HEK293 (cell line): Measurements from ENCODE around the gene GLTP.

Source experiments
- CTCF ChIA-PET: fragments of 350-600 bp; formaldehyde crosslinking; extraction: SDS; loops from one replicate; lab custom pipeline; 2021; ENCODE audit warnings: antibody characterized with exemption; lab: Yijun Ruan, JAX
- POLR2A ChIA-PET: fragments of 300-600 bp; formaldehyde crosslinking; extraction: SDS; loops from one replicate; lab custom pipeline; 2020; ENCODE audit warnings: antibody characterized with exemption, inconsistent platforms; lab: Yijun Ruan, JAX
- H3K27ac ChIP-seq: fragments of 200-500 bp; sonication (Bioruptor generic); 2 replicates; pipeline ENCODE4 v1.5.1; 2014; ENCODE audit warnings: low read depth, low read length, control low read depth, inconsistent platforms; ENCODE audit errors: extremely low read depth
- H3K36me3 ChIP-seq, 2 experiments: fragments of 200-500 bp in 1 of 2; sonication (Bioruptor generic) in 1 of 2; 1 replicate in 1 of 2; 2 replicates in 1 of 2; pipeline ENCODE4 v1.5.1; 2014 to 2017; ENCODE audit warnings: inconsistent platforms in 2 of 2, low read length in 2 of 2; ENCODE audit not compliant: control insufficient read depth in 2 of 2, insufficient read depth in 1 of 2
- H3K4me1 ChIP-seq: fragments of 200-500 bp; sonication (Bioruptor generic); 2 replicates; pipeline ENCODE4 v1.5.1; 2014; ENCODE audit warnings: mild to moderate bottlenecking, low read length, inconsistent platforms; ENCODE audit not compliant: control insufficient read depth, insufficient read depth
- H3K4me3 ChIP-seq: 2 replicates; pipeline ENCODE4 v1.5.1; 2011; ENCODE audit warnings: low read depth, mild to moderate bottlenecking, control low read depth, low read length, moderate library complexity
- H3K9me3 ChIP-seq: fragments of 200-500 bp; sonication (Bioruptor generic); 2 replicates; pipeline ENCODE4 v1.5.1; 2014; ENCODE audit warnings: low read depth, low read length, inconsistent platforms; ENCODE audit not compliant: control insufficient read depth, insufficient read depth
- GLIS2 ChIP-seq: fragments of 450-650 bp; formaldehyde crosslinking; IDR thresholded peaks from 2 replicates; pipeline ENCODE4 v1.5.1; 2016; ENCODE audit warnings: missing biosample characterization, missing genetic modification characterization
- MZF1 ChIP-seq: fragments of 450-650 bp; formaldehyde crosslinking; IDR thresholded peaks from 2 replicates; pipeline ENCODE4 v1.5.1; 2017; ENCODE audit warnings: missing biosample characterization, missing genetic modification characterization, borderline replicate concordance
- OSR2 ChIP-seq: fragments of 450-650 bp; formaldehyde crosslinking; IDR thresholded peaks from 2 replicates; pipeline ENCODE4 v1.5.1; 2016; ENCODE audit warnings: missing biosample characterization, missing genetic modification characterization
- PBX3 ChIP-seq: sonication (generic); formaldehyde crosslinking; IDR thresholded peaks from 2 replicates; pipeline ENCODE4 v1.8.1; 2022; ENCODE audit warnings: mild to moderate bottlenecking, moderate library complexity, missing genetic modification reagents
- RBAK ChIP-seq: fragments of 450-650 bp; formaldehyde crosslinking; IDR thresholded peaks from 2 replicates; pipeline ENCODE4 v1.5.1; 2016; ENCODE audit warnings: missing biosample characterization, missing genetic modification characterization
- SCRT1 ChIP-seq: fragments of 450-650 bp; formaldehyde crosslinking; IDR thresholded peaks from 2 replicates; pipeline ENCODE4 v1.5.1; 2016; ENCODE audit warnings: missing biosample characterization, missing genetic modification characterization, borderline replicate concordance
- SCRT2 ChIP-seq: fragments of 450-650 bp; formaldehyde crosslinking; IDR thresholded peaks from 2 replicates; pipeline ENCODE4 v1.5.1; 2016; ENCODE audit warnings: missing biosample characterization, missing genetic modification characterization
- SP2 ChIP-seq: fragments of 450-650 bp; formaldehyde crosslinking; IDR thresholded peaks from 2 replicates; pipeline ENCODE4 v1.5.1; 2016; ENCODE audit warnings: missing biosample characterization, missing genetic modification characterization
- ZBTB17 ChIP-seq: fragments of 450-650 bp; formaldehyde crosslinking; IDR thresholded peaks from 2 replicates; pipeline ENCODE4 v1.5.1; 2016; ENCODE audit warnings: missing biosample characterization, missing genetic modification characterization
- ZNF112 ChIP-seq: fragments of 450-650 bp; formaldehyde crosslinking; IDR thresholded peaks from 2 replicates; pipeline ENCODE4 v1.5.0; 2017; ENCODE audit warnings: missing biosample characterization, missing genetic modification characterization
- ZNF132 ChIP-seq: fragments of 450-650 bp; formaldehyde crosslinking; IDR thresholded peaks from 2 replicates; pipeline ENCODE4 v1.5.1; 2017; ENCODE audit warnings: missing biosample characterization, missing genetic modification characterization, borderline replicate concordance
- ZNF16 ChIP-seq: fragments of 450-650 bp; formaldehyde crosslinking; IDR thresholded peaks from 2 replicates; pipeline ENCODE4 v1.5.1; 2016; ENCODE audit warnings: low read depth, missing biosample characterization, missing genetic modification characterization
- ZNF26 ChIP-seq: fragments of 450-650 bp; formaldehyde crosslinking; IDR thresholded peaks from 2 replicates; pipeline ENCODE4 v1.5.1; 2016; ENCODE audit warnings: missing biosample characterization, missing genetic modification characterization
- ZNF274 ChIP-seq, 2 experiments: fragments of 200-500 bp in 1 of 2; fragments of 450-650 bp in 1 of 2; sonication (Bioruptor generic) in 1 of 2; formaldehyde crosslinking in 1 of 2; IDR thresholded peaks; 2 replicates each; pipeline versions ENCODE4 v1.5.1 to v1.6.1; 2014 to 2016; ENCODE audit warnings: borderline replicate concordance in 1 of 2, inconsistent platforms in 1 of 2, low read length in 1 of 2, missing biosample characterization in 1 of 2, missing genetic modification characterization in 1 of 2
- ZNF366 ChIP-seq: fragments of 450-650 bp; formaldehyde crosslinking; conservative IDR thresholded peaks from 2 replicates; pipeline ENCODE4 v1.5.1; 2016; ENCODE audit warnings: missing biosample characterization, missing genetic modification characterization
- ZNF473 ChIP-seq: fragments of 450-650 bp; formaldehyde crosslinking; IDR thresholded peaks from 2 replicates; pipeline ENCODE4 v1.5.1; 2017; ENCODE audit warnings: missing biosample characterization, missing genetic modification characterization
- ZNF645 ChIP-seq: fragments of 450-650 bp; formaldehyde crosslinking; IDR thresholded peaks from 2 replicates; pipeline ENCODE4; 2016; ENCODE audit warnings: missing biosample characterization, missing genetic modification characterization
- ZNF658 ChIP-seq: fragments of 450-650 bp; formaldehyde crosslinking; IDR thresholded peaks from 2 replicates; pipeline ENCODE4; 2016; ENCODE audit warnings: missing biosample characterization, missing genetic modification characterization
- ZNF660 ChIP-seq: fragments of 450-650 bp; IDR thresholded peaks from 2 replicates; pipeline ENCODE4 v1.5.1; 2018; ENCODE audit warnings: missing biosample characterization, mild to moderate bottlenecking, missing genetic modification characterization
- ZNF670 ChIP-seq: fragments of 450-650 bp; formaldehyde crosslinking; IDR thresholded peaks from 2 replicates; pipeline ENCODE4 v1.5.1; 2016; ENCODE audit warnings: missing biosample characterization, missing genetic modification characterization, low read depth
- ZNF701 ChIP-seq: fragments of 450-650 bp; formaldehyde crosslinking; IDR thresholded peaks from 2 replicates; pipeline ENCODE4 v1.5.1; 2016; ENCODE audit warnings: missing biosample characterization, missing genetic modification characterization
- ZNF776 ChIP-seq: fragments of 450-650 bp; formaldehyde crosslinking; IDR thresholded peaks from 2 replicates; pipeline ENCODE4 v1.5.0; 2017; ENCODE audit warnings: missing biosample characterization, missing genetic modification characterization, borderline replicate concordance
- ZSCAN16 ChIP-seq: fragments of 450-650 bp; formaldehyde crosslinking; IDR thresholded peaks from 2 replicates; pipeline ENCODE4 v1.5.1; 2016; ENCODE audit warnings: missing biosample characterization, missing genetic modification characterization
- TF ChIP-seq, protein P1 (sequence below): fragments of 450-650 bp; formaldehyde crosslinking; IDR thresholded peaks from 2 replicates; pipeline ENCODE4 v1.5.1; 2016; ENCODE audit warnings: missing biosample characterization, missing genetic modification characterization
- TF ChIP-seq, protein P2 (sequence below): fragments of 450-650 bp; formaldehyde crosslinking; IDR thresholded peaks from 2 replicates; pipeline ENCODE4 v1.5.1; 2016; ENCODE audit warnings: missing biosample characterization, missing genetic modification characterization

GLTP gene

GRCh38 chr12:109880938-109881337, 597 bp upstream of the GLTP start:
- H3K36me3 ChIP-seq = no peaks in the 10 kb centered on the region
- POLR2A ChIA-PET = no interaction called here

DNA sequence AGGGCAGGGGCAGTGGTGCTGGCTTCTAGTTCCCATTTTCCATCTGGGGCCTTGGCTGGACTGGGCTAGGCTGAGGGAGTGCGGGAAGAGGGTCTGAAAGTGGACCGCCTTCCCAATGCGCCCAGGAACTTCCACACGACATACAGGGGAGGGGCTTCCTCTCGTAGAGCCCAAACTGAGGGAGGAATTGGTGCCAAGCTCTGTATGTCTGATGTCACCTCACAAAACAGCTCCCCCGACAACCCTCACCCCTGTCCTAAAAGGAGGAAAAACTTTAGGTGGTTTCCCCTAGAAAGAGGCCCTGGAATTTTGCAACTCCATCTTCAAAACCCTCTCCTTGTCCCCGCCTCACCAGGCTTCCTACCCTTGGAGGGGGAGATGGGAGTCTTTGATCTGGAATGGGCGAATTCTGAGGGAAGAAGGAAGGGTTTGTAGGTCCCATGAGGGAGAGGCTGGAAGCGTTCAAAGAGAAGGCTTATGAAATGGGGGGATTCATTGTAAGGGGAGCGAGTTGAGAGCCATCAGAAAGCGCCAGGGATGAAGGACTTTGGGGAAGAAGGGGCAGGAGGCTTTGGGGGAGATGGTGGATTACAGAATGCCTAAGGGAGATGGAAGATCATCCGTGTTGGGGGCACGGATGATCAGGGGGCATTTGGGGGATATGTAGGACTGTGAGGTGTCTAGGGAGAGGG, 844 bp downstream of the GLTP start:
- no peaks in the 10 kb centered on the region for H3K9me3 ChIP-seq
- CTCF ChIA-PET = interaction anchor here (0.6 to 1.6 kb wide), 7 partner anchors 26 to 1320 kb away, joined by 3 to 14 read pairs (median 5); no protein-coding TSS in a partner anchor
- peak overlapping the region; percentile 51; the same call in 1 of the 2 replicates for H3K27ac ChIP-seq
- peaks cover 12% of the 10 kb centered on the region for H3K4me1 ChIP-seq
- POLR2A ChIA-PET = no interaction called here
- no peaks in the 10 kb centered on the region for H3K36me3 ChIP-seq
- H3K4me3 ChIP-seq = peak overlapping the region; percentile 71
- TF ChIP-seq MZF1 (tag by site-specific recombination) (0 out of 2 replicates have a peak, but pooled peaks have one; percentile 67), ZBTB17 (tag by site-specific recombination) (peak; percentile 97), ZNF645 (tag by site-specific recombination) (no peak), ZNF660 (tag by site-specific recombination) (0 out of 2 replicates have a peak, but pooled peaks have one; percentile 13), ZNF274 (IDR thresholded peaks at IDR 0.05; ENCODE audit: low read length) (no peak), ZNF274 (tag by site-specific recombination; IDR thresholded peaks at IDR 0.05; ENCODE audit: borderline replicate concordance) (no peak), ZNF701 (tag by site-specific recombination) (no peak), SP2 (tag by site-specific recombination) (peak; percentile 38), GLIS2 (tag by site-specific recombination) (no peak)
- TF ChIP-seq, protein P1, sequence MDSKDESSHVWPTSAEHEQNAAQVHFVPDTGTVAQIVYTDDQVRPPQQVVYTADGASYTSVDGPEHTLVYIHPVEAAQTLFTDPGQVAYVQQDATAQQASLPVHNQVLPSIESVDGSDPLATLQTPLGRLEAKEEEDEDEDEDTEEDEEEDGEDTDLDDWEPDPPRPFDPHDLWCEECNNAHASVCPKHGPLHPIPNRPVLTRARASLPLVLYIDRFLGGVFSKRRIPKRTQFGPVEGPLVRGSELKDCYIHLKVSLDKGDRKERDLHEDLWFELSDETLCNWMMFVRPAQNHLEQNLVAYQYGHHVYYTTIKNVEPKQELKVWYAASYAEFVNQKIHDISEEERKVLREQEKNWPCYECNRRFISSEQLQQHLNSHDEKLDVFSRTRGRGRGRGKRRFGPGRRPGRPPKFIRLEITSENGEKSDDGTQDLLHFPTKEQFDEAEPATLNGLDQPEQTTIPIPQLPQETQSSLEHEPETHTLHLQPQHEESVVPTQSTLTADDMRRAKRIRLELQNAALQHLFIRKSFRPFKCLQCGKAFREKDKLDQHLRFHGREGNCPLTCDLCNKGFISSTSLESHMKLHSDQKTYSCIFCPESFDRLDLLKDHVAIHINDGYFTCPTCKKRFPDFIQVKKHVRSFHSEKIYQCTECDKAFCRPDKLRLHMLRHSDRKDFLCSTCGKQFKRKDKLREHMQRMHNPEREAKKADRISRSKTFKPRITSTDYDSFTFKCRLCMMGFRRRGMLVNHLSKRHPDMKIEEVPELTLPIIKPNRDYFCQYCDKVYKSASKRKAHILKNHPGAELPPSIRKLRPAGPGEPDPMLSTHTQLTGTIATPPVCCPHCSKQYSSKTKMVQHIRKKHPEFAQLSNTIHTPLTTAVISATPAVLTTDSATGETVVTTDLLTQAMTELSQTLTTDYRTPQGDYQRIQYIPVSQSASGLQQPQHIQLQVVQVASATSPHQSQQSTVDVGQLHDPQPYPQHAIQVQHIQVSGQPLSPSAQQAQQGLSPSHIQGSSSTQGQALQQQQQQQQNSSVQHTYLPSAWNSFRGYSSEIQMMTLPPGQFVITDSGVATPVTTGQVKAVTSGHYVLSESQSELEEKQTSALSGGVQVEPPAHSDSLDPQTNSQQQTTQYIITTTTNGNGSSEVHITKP (tag by site-specific recombination) = peak; percentile 56

More at GRCh38 chr12:109880938-109881337, 597 bp upstream of the GLTP start:
- TF ChIP-seq ZNF112 (tag by site-specific recombination) (no peak), SCRT1 (tag by site-specific recombination) (peak; percentile 98), ZNF658 (tag by site-specific recombination) (no peak), ZNF366 (peak; percentile 57), PBX3 (CRISPR knock-in tag) (no peak), ZNF473 (tag by site-specific recombination) (no peak), ZNF26 (no peak), OSR2 (no peak; the same call in 1 of the 2 replicates), SCRT2 (tag by site-specific recombination) (peak; percentile 99), ZSCAN16 (tag by site-specific recombination) (no peak), ZNF132 (tag by site-specific recombination) (no peak), ZNF670 (no peak), ZNF16 (tag by site-specific recombination) (no peak), ZNF776 (tag by site-specific recombination) (no peak), RBAK (tag by site-specific recombination) (no peak)
- TF ChIP-seq, protein P2, sequence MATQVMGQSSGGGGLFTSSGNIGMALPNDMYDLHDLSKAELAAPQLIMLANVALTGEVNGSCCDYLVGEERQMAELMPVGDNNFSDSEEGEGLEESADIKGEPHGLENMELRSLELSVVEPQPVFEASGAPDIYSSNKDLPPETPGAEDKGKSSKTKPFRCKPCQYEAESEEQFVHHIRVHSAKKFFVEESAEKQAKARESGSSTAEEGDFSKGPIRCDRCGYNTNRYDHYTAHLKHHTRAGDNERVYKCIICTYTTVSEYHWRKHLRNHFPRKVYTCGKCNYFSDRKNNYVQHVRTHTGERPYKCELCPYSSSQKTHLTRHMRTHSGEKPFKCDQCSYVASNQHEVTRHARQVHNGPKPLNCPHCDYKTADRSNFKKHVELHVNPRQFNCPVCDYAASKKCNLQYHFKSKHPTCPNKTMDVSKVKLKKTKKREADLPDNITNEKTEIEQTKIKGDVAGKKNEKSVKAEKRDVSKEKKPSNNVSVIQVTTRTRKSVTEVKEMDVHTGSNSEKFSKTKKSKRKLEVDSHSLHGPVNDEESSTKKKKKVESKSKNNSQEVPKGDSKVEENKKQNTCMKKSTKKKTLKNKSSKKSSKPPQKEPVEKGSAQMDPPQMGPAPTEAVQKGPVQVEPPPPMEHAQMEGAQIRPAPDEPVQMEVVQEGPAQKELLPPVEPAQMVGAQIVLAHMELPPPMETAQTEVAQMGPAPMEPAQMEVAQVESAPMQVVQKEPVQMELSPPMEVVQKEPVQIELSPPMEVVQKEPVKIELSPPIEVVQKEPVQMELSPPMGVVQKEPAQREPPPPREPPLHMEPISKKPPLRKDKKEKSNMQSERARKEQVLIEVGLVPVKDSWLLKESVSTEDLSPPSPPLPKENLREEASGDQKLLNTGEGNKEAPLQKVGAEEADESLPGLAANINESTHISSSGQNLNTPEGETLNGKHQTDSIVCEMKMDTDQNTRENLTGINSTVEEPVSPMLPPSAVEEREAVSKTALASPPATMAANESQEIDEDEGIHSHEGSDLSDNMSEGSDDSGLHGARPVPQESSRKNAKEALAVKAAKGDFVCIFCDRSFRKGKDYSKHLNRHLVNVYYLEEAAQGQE (tag by site-specific recombination) = 0 out of 2 replicates have a peak, but pooled peaks have one; percentile 42
- Histone ChIP-seq H3K4me1 (peaks cover 1% of the 10 kb centered on the region), H3K9me3 (no peaks in the 10 kb centered on the region), H3K4me3 (peak overlapping the region; percentile 55), H3K27ac (no peak overlapping the region)
- CTCF ChIA-PET = interaction anchor here (0.7 to 3.7 kb wide), 9 partner anchors 8 to 282 kb away, joined by 3 to 24 read pairs (median 3); no protein-coding TSS in a partner anchor
